A673 (cell line): Measurements from ENCODE around the gene CDKN2B.

Source experiments
- EZH2 ChIP-seq: fragments of 200-600 bp; sonication (generic); IDR thresholded peaks from 2 replicates; pipeline ENCODE4 v1.6.1; 2017; ENCODE audit warnings: borderline replicate concordance, low read depth, mild to moderate bottlenecking, mixed read lengths, antibody characterized with exemption, low read length; ENCODE audit not compliant: poor library complexity, severe bottlenecking
- TF ChIP-seq, protein P1 (sequence below): fragments of 300-800, 200-600 bp; sonication (generic); conservative IDR thresholded peaks from 2 replicates; pipeline ENCODE4 v1.5.1; 2017; ENCODE audit warnings: low read depth, mild to moderate bottlenecking, antibody characterized with exemption, low read length, moderate library complexity, mixed read lengths

DNA sequence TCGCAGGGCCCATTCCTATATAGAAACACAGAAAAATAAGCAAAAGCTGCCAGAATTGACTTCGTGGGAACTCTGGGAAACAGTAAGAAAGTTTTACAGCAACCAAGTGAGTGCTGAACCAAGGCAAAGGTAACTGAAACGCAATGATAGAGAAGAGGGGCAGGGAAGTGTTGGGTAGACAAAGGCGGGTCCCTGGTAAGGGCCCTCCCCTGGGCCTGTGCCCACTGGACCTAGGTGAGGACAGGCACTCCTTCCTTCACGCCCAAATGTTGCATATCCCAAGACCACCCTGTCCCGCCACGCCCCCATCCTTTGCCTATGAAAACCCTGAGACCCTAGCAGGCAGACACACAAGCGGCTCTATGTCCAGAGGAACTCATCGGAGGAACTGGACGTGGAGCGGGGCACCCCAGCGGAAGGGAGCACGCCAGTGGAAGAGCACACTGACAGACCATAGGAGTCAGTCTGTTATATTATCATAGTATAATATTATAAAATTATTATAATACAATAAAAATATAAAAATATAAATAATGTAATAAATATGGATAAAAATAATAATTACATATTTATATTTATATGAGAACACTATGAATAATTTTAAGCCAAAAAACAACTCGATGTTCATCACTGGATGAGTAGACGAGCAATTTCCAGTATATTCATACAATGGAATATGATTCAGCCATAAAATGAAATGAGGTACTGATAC lies 42.8 kb downstream of the CDKN2B start:
- TF ChIP-seq, protein P1, sequence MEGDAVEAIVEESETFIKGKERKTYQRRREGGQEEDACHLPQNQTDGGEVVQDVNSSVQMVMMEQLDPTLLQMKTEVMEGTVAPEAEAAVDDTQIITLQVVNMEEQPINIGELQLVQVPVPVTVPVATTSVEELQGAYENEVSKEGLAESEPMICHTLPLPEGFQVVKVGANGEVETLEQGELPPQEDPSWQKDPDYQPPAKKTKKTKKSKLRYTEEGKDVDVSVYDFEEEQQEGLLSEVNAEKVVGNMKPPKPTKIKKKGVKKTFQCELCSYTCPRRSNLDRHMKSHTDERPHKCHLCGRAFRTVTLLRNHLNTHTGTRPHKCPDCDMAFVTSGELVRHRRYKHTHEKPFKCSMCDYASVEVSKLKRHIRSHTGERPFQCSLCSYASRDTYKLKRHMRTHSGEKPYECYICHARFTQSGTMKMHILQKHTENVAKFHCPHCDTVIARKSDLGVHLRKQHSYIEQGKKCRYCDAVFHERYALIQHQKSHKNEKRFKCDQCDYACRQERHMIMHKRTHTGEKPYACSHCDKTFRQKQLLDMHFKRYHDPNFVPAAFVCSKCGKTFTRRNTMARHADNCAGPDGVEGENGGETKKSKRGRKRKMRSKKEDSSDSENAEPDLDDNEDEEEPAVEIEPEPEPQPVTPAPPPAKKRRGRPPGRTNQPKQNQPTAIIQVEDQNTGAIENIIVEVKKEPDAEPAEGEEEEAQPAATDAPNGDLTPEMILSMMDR: no peak
- no peak for TF ChIP-seq EZH2
